Measurements from ENCODE around the gene SLC30A4. TPM values are rescaled to one million over a fixed set of nuclear protein-coding genes. Genes with fewer than 3 reads are reported as not detected.

Gene SLC30A4
- total and polyA plus RNA-seq, 2 of the 8 experiments (the other 6 are each of a cell fraction or from before 2014, with no cell fraction given): under 0.01 to 0.07 TPM

GRCh38 chr15:45481135-45481534, 41.4 kb downstream of the SLC30A4 start (continued):
- no peak for TF ChIP-seq CHD7 (IDR thresholded peaks at IDR 0.05; ENCODE audit: insufficient replicate concordance, low read length)
- no peak for TF ChIP-seq USF2 (IDR thresholded peaks at IDR 0.05; ENCODE audit: low read length)

Measured in H1 (cell line).